HL-60 (cell line): ENCODE measurements around the gene OAS1.

Experiments
- DNase-seq, 2 experiments: peaks; one replicate each; pipeline ENCODE4 v3.0.0-alpha.2; 2010 to 2020; ENCODE audit warnings: low read depth in 1 of 2, low spot score in 1 of 2
- H3K27ac ChIP-seq: fragments of 250-450 bp; sonication (Bioruptor Pico); replicated peaks from 2 replicates; pipeline ENCODE4 v1.5.1; 2020; ENCODE audit warnings: mild to moderate bottlenecking, moderate library complexity
- H3K27me3 ChIP-seq: fragments of 250-450 bp; sonication (Bioruptor Pico); 2 replicates; pipeline ENCODE4 v1.5.1; 2021; ENCODE audit warnings: mild to moderate bottlenecking, moderate library complexity; ENCODE audit not compliant: insufficient read depth, poor library complexity, severe bottlenecking
- H3K4me3 ChIP-seq: replicated peaks from 2 replicates; pipeline ENCODE4 v1.5.1; 2011; ENCODE audit warnings: mild to moderate bottlenecking, control low read depth, low read length; ENCODE audit not compliant: insufficient read depth
- GABPA ChIP-seq: IDR thresholded peaks from 2 replicates; pipeline ENCODE4 v1.6.1; 2012; ENCODE audit warnings: low read depth
- POLR2AphosphoS5 ChIP-seq: IDR thresholded peaks from 2 replicates; pipeline ENCODE4 v1.6.1; 2012; ENCODE audit warnings: low read depth
- SPI1 ChIP-seq: IDR thresholded peaks from 2 replicates; pipeline ENCODE4 v1.6.1; 2012; ENCODE audit warnings: low read depth, mild to moderate bottlenecking, borderline replicate concordance
- TF ChIP-seq, protein P1 (sequence below): IDR thresholded peaks from 2 replicates; pipeline ENCODE4 v1.6.1; 2012; ENCODE audit warnings: low read depth; ENCODE audit not compliant: insufficient replicate concordance
- TF ChIP-seq, protein P2 (sequence below): IDR thresholded peaks from one replicate; pipeline ENCODE4 v1.5.1; 2011; ENCODE audit warnings: low read length, control low read depth, inconsistent platforms; ENCODE audit not compliant: insufficient read depth

OAS1 gene

DNA sequence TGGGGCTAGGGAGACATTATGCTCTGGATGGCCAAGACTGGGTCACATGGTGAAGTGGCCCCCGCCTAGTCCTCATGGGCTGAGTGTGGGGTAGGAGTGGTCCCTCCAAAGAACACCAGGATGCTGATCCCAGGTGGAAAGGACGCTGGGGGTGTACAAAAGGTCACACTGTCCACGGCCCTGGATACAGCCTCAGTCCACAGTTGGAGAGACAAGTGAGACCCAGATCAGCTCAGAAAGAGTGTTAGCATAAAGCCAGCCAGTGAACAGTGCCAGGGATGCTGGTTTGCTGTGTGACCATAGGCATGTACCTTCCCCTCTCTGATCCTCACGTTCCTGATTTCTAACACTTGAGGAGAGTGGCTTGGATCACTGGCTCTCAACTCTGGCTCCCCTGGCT, 58.2 kb downstream of the OAS1 start:
- DNase-seq = no peak
- no peak overlapping the region for H3K27ac ChIP-seq
- H3K27me3 ChIP-seq = no peaks in the 10 kb centered on the region
- no peak overlapping the region for H3K4me3 ChIP-seq
- TF ChIP-seq POLR2AphosphoS5 (no peak), GABPA (no peak), SPI1 (no peak)
- TF ChIP-seq, protein P1, sequence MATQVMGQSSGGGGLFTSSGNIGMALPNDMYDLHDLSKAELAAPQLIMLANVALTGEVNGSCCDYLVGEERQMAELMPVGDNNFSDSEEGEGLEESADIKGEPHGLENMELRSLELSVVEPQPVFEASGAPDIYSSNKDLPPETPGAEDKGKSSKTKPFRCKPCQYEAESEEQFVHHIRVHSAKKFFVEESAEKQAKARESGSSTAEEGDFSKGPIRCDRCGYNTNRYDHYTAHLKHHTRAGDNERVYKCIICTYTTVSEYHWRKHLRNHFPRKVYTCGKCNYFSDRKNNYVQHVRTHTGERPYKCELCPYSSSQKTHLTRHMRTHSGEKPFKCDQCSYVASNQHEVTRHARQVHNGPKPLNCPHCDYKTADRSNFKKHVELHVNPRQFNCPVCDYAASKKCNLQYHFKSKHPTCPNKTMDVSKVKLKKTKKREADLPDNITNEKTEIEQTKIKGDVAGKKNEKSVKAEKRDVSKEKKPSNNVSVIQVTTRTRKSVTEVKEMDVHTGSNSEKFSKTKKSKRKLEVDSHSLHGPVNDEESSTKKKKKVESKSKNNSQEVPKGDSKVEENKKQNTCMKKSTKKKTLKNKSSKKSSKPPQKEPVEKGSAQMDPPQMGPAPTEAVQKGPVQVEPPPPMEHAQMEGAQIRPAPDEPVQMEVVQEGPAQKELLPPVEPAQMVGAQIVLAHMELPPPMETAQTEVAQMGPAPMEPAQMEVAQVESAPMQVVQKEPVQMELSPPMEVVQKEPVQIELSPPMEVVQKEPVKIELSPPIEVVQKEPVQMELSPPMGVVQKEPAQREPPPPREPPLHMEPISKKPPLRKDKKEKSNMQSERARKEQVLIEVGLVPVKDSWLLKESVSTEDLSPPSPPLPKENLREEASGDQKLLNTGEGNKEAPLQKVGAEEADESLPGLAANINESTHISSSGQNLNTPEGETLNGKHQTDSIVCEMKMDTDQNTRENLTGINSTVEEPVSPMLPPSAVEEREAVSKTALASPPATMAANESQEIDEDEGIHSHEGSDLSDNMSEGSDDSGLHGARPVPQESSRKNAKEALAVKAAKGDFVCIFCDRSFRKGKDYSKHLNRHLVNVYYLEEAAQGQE = no peak
- TF ChIP-seq, protein P2, sequence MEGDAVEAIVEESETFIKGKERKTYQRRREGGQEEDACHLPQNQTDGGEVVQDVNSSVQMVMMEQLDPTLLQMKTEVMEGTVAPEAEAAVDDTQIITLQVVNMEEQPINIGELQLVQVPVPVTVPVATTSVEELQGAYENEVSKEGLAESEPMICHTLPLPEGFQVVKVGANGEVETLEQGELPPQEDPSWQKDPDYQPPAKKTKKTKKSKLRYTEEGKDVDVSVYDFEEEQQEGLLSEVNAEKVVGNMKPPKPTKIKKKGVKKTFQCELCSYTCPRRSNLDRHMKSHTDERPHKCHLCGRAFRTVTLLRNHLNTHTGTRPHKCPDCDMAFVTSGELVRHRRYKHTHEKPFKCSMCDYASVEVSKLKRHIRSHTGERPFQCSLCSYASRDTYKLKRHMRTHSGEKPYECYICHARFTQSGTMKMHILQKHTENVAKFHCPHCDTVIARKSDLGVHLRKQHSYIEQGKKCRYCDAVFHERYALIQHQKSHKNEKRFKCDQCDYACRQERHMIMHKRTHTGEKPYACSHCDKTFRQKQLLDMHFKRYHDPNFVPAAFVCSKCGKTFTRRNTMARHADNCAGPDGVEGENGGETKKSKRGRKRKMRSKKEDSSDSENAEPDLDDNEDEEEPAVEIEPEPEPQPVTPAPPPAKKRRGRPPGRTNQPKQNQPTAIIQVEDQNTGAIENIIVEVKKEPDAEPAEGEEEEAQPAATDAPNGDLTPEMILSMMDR = no peak

DNA sequence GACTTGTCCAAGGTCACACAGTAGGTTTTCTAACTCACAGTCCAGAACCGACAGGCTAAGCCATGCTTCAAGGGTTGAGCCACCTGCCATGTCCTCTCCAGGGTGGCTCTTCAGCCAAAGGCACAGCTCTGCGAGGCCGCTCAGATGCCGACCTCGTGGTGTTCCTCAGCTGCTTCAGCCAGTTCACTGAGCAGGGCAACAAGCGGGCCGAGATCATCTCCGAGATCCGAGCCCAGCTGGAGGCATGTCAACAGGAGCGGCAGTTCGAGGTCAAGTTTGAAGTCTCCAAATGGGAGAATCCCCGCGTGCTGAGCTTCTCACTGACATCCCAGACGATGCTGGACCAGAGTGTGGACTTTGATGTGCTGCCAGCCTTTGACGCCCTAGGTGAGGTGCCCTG, 58.9 kb downstream of the OAS1 start:
- Histone ChIP-seq H3K27me3 (no peaks in the 10 kb centered on the region), H3K27ac (no peak overlapping the region), H3K4me3 (no peak overlapping the region)
- TF ChIP-seq, protein P2 = no peak
- no peak for TF ChIP-seq GABPA
- TF ChIP-seq, protein P1 = no peak
- TF ChIP-seq SPI1 = no peak
- TF ChIP-seq POLR2AphosphoS5 = no peak
- no peak for DNase-seq

DNA sequence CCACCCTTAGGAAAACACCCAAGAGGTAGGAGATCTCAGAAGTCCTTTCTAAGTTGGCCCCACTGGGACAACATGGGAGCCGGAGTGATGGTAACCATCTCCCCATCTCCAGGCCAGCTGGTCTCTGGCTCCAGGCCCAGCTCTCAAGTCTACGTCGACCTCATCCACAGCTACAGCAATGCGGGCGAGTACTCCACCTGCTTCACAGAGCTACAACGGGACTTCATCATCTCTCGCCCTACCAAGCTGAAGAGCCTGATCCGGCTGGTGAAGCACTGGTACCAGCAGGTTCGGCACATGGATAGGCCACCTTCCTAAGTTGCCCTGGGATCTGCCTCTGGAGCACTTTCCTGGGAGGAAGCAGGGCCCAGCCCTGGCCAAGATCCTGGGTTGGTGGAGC, 60.5 kb downstream of the OAS1 start:
- TF ChIP-seq GABPA (no peak), POLR2AphosphoS5 (no peak), SPI1 (no peak)
- TF ChIP-seq, protein P1 = no peak
- TF ChIP-seq, protein P2 = no peak

More for the DNA sequence above, 60.5 kb downstream of the OAS1 start:
- Histone ChIP-seq H3K27ac (no peak overlapping the region), H3K4me3 (no peak overlapping the region), H3K27me3 (no peaks in the 10 kb centered on the region)
- no peak for DNase-seq
